Brain microvascular endothelial cell (primary cell): Measurements from ENCODE around the gene THOC7.

Experiments
- DNase-seq: peaks from one replicate; pipeline ENCODE4 v3.0.0-alpha.2; 2020
- H3K27ac ChIP-seq: fragments of 250-450 bp; sonication (Bioruptor Pico); 2 replicates; pipeline ENCODE4 v1.5.1; 2020; ENCODE audit warnings: mild to moderate bottlenecking, moderate library complexity
- H3K27me3 ChIP-seq: fragments of 250-450 bp; sonication (Bioruptor Pico); replicated peaks from 2 replicates; pipeline ENCODE4 v1.5.1; 2020; ENCODE audit warnings: mild to moderate bottlenecking
- H3K36me3 ChIP-seq: fragments of 250-450 bp; sonication (Bioruptor Pico); replicated peaks from 2 replicates; pipeline ENCODE4 v1.5.1; 2020; ENCODE audit warnings: mild to moderate bottlenecking
- H3K4me3 ChIP-seq: 2 replicates; pipeline ENCODE4 v1.5.1; 2011; ENCODE audit warnings: low read depth, mild to moderate bottlenecking, control low read depth, low read length, moderate library complexity
- in situ Hi-C: cut with HindIII; loops from 2 replicates; pipeline ENCODE4 v1.10.0; 2017; ENCODE audit warnings: low sequenced_read_pairs, low pct_ligation_motif_present
- TF ChIP-seq, protein P1 (sequence below): IDR thresholded peaks from 2 replicates; pipeline ENCODE4 v1.5.1; 2011; ENCODE audit warnings: low read depth, mild to moderate bottlenecking, moderate library complexity, low read length, control low read depth, inconsistent platforms; ENCODE audit errors: missing control alignments

Gene THOC7

GRCh38 chr3:63863150-63864007 lies at the start of gene THOC7, which contains the start of gene ATXN7:
Gene THOC7 (minus strand): TSS chr3:63863805. CDS start chr3:63863790, 15 bp downstream.
Gene ATXN7 (plus strand): TSS chr3:63863867. CDS start chr3:63912599, 48,732 bp downstream.
- H3K27ac ChIP-seq = peak within 1 kb of the TSS; percentile 78
- H3K4me3 ChIP-seq = peak within 1 kb of the TSS; percentile 89
- no peaks in the 10 kb centered on the region for H3K36me3 ChIP-seq
- TF ChIP-seq, protein P1, sequence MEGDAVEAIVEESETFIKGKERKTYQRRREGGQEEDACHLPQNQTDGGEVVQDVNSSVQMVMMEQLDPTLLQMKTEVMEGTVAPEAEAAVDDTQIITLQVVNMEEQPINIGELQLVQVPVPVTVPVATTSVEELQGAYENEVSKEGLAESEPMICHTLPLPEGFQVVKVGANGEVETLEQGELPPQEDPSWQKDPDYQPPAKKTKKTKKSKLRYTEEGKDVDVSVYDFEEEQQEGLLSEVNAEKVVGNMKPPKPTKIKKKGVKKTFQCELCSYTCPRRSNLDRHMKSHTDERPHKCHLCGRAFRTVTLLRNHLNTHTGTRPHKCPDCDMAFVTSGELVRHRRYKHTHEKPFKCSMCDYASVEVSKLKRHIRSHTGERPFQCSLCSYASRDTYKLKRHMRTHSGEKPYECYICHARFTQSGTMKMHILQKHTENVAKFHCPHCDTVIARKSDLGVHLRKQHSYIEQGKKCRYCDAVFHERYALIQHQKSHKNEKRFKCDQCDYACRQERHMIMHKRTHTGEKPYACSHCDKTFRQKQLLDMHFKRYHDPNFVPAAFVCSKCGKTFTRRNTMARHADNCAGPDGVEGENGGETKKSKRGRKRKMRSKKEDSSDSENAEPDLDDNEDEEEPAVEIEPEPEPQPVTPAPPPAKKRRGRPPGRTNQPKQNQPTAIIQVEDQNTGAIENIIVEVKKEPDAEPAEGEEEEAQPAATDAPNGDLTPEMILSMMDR = no peak
- no peaks in the 10 kb centered on the region for H3K27me3 ChIP-seq
- peak; percentile 52 for DNase-seq
- in situ Hi-C loops = no loop called here

GRCh38 chr3:63912768-63913588 lies 49.4 kb upstream of the THOC7 start:
- in situ Hi-C loops = no loop called here
- TF ChIP-seq, protein P1 = no peak
- Histone ChIP-seq H3K27ac (peak overlapping the region; percentile 97), H3K36me3 (peaks cover 14% of the 10 kb centered on the region), H3K4me3 (peak overlapping the region; percentile 73), H3K27me3 (no peaks in the 10 kb centered on the region)
- DNase-seq = peak; percentile 47

- in situ Hi-C loops = no loop called here
- TF ChIP-seq, protein P1 = peak; percentile 2
- Histone ChIP-seq H3K4me3 (peak within 1 kb of the TSS; percentile 73), H3K36me3 (peaks cover 10% of the 10 kb centered on the region), H3K27me3 (no peaks in the 10 kb centered on the region), H3K27ac (peak within 1 kb of the TSS; percentile 97)
- DNase-seq = peak; percentile 79
These were observed 48.5 kb upstream of the THOC7 start, which contains the start of gene SCAANT1 for GRCh38 chr3:63911873-63912767. Gene SCAANT1 (minus strand): TSS chr3:63912383.

GRCh38 chr3:63911509-63911872 lies 47.9 kb upstream of the THOC7 start:
- in situ Hi-C loops = no loop called here
- Histone ChIP-seq H3K36me3 (peaks cover 4% of the 10 kb centered on the region), H3K27me3 (no peaks in the 10 kb centered on the region), H3K27ac (peak overlapping the region; percentile 97), H3K4me3 (peak overlapping the region; percentile 73)
- TF ChIP-seq, protein P1 = no peak
- no peak for DNase-seq

- H3K27me3 ChIP-seq = no peaks in the 10 kb centered on the region
- in situ Hi-C loops = no loop called here
- H3K36me3 ChIP-seq = peaks cover 4% of the 10 kb centered on the region
- TF ChIP-seq, protein P1 = no peak
- no peak for DNase-seq
- peak overlapping the region; percentile 97 for H3K27ac ChIP-seq
- H3K4me3 ChIP-seq = peak overlapping the region; percentile 73
These were observed 47.3 kb upstream of the THOC7 start for GRCh38 chr3:63910891-63911290.
